Fibroblast of skin of right biceps (primary cell): ENCODE measurements around the gene FN1.

Source experiments
- DNase-seq: peaks from one replicate; pipeline ENCODE4 v3.0.0-alpha.2; 2013

Gene FN1

GRCh38 chr2:215441560-215442400 lies 5.9 kb upstream of the FN1 start:
- DNase-seq: peak; percentile 55

- no peak for DNase-seq
These were observed 4.2 kb upstream of the FN1 start for GRCh38 chr2:215439980-215440512.

- no peak for DNase-seq
These were observed 3.5 kb upstream of the FN1 start for GRCh38 chr2:215439404-215439803.

GRCh38 chr2:215437614-215438013 lies 1.7 kb upstream of the FN1 start:
- peak; percentile 62 for DNase-seq

- DNase-seq: peak; percentile 43
These were observed 1.1 kb upstream of the FN1 start for GRCh38 chr2:215436705-215437565.

GRCh38 chr2:215435280-215435869 lies 493 bp downstream of the FN1 start:
- DNase-seq: peak; percentile 50

GRCh38 chr2:215434447-215435279 lies 1.2 kb downstream of the FN1 start:
- no peak for DNase-seq

- no peak for DNase-seq
These were observed 2.9 kb downstream of the FN1 start for GRCh38 chr2:215432759-215433594.

GRCh38 chr2:215431778-215432758 lies 3.8 kb downstream of the FN1 start:
- DNase-seq: peak; percentile 42

- DNase-seq: no peak
These were observed 4.6 kb downstream of the FN1 start for GRCh38 chr2:215431290-215431689.

- DNase-seq: peak; percentile 88
These were observed 5.2 kb downstream of the FN1 start for GRCh38 chr2:215430528-215431187.

- DNase-seq: no peak
These were observed 6.4 kb downstream of the FN1 start for GRCh38 chr2:215429424-215429823.

- no peak for DNase-seq
These were observed 7.6 kb downstream of the FN1 start for GRCh38 chr2:215428060-215428910.

- no peak for DNase-seq
These were observed 8.3 kb downstream of the FN1 start for GRCh38 chr2:215427585-215427984.

- DNase-seq: peak; percentile 42
These were observed 10.7 kb downstream of the FN1 start for GRCh38 chr2:215425021-215425782.

GRCh38 chr2:215423928-215424540 lies 11.8 kb downstream of the FN1 start:
- no peak for DNase-seq

- no peak for DNase-seq
These were observed 12.6 kb downstream of the FN1 start for GRCh38 chr2:215423234-215423633.
